ENCODE results near the gene NF1. TPM values are rescaled to one million over a fixed set of nuclear protein-coding genes. Genes with fewer than 3 reads are reported as not detected.

NF1 gene
- polyA plus RNA-seq, 3 donors from 2014 or later = 2.1 to 4.7 (median 3.5) TPM

- peaks cover 12 to 39% (median 14%) of the 10 kb centered on the region in 3 donors for H3K27me3 Mint-ChIP-seq (ENCODE audit: low read depth in 3 of 3)
- peaks cover 0 to 3% (median 0%) of the 10 kb centered on the region in 6 donors for H3K9me3 Mint-ChIP-seq
These were observed 296.1 kb downstream of the NF1 start for GRCh38 chr17:31390748-31391495.

GRCh38 chr17:31391496-31391949 is 296.7 kb downstream of the NF1 start, which contains the start of gene RAB11FIP4:
Gene RAB11FIP4 (plus strand): TSS chr17:31391675. CDS start chr17:31391853, 178 bp downstream.
- DNase-seq = no peak
- Mint-ChIP-seq H3K36me3 (peaks cover 0 to 3% (median 0%) of the 10 kb centered on the region in 3 donors), H3K27ac (no peak within 1 kb of the TSS), H3K4me1 (peaks cover 9 to 11% of the 10 kb centered on the region in 2 donors), H3K4me3 (peak within 1 kb of the TSS; percentile 69 to 82 (median 81)), H3K27me3 (ENCODE audit: low read depth in 3 of 3) (peaks cover 12 to 39% (median 14%) of the 10 kb centered on the region in 3 donors), H3K9me3 (peaks cover 0 to 3% (median 0%) of the 10 kb centered on the region in 6 donors)

More at GRCh38 chr17:31390748-31391495, 296.1 kb downstream of the NF1 start:
- Mint-ChIP-seq H3K4me1 (peaks cover 9 to 11% of the 10 kb centered on the region in 2 donors), H3K4me3 (peak overlapping the region; percentile 61 to 82 (median 75)), H3K27ac (no peak overlapping the region), H3K36me3 (peaks cover 0 to 3% (median 0%) of the 10 kb centered on the region in 3 donors)
- no peak for DNase-seq

- Mint-ChIP-seq H3K27ac (no peak overlapping the region), H3K27me3 (ENCODE audit: low read depth in 3 of 3) (peaks cover 14 to 39% (median 15%) of the 10 kb centered on the region in 3 donors), H3K9me3 (peaks cover 0 to 3% (median 0%) of the 10 kb centered on the region in 6 donors), H3K4me1 (peaks cover 9 to 11% of the 10 kb centered on the region in 2 donors), H3K36me3 (peaks cover 0 to 3% (median 0%) of the 10 kb centered on the region in 3 donors), H3K4me3 (peak overlapping the region; percentile 69 to 81 (median 75))
- DNase-seq = no peak
These were observed 297.5 kb downstream of the NF1 start for GRCh38 chr17:31392002-31392855.

- Mint-ChIP-seq H3K27ac (no peak overlapping the region), H3K4me3 (peak overlapping the region; percentile 69 to 81 (median 75)), H3K27me3 (ENCODE audit: low read depth in 3 of 3) (peaks cover 14 to 39% (median 15%) of the 10 kb centered on the region in 3 donors), H3K36me3 (peaks cover 0 to 3% (median 0%) of the 10 kb centered on the region in 3 donors), H3K4me1 (peaks cover 9 to 11% of the 10 kb centered on the region in 2 donors), H3K9me3 (peaks cover 0 to 3% (median 0%) of the 10 kb centered on the region in 6 donors)
- no peak for DNase-seq
These were observed 298.3 kb downstream of the NF1 start for GRCh38 chr17:31392856-31393748.

- peaks cover 9 to 11% of the 10 kb centered on the region in 2 donors for H3K4me1 Mint-ChIP-seq
- H3K9me3 Mint-ChIP-seq = peaks cover 0 to 3% (median 0%) of the 10 kb centered on the region in 6 donors
- peaks cover 14 to 37% (median 15%) of the 10 kb centered on the region in 3 donors for H3K27me3 Mint-ChIP-seq (ENCODE audit: low read depth in 3 of 3)
- H3K4me3 Mint-ChIP-seq = peak overlapping the region; percentile 10 to 72 (median 52)
- H3K36me3 Mint-ChIP-seq = peaks cover 0 to 3% (median 0%) of the 10 kb centered on the region in 3 donors
- DNase-seq = no peak
- no peak overlapping the region for H3K27ac Mint-ChIP-seq
These were observed 299.0 kb downstream of the NF1 start for GRCh38 chr17:31393749-31394146.

- peak in 2 of 3 donors; percentile 11 to 27 for DNase-seq
- H3K27ac Mint-ChIP-seq = no peak overlapping the region
- peaks cover 13 to 36% (median 14%) of the 10 kb centered on the region in 3 donors for H3K27me3 Mint-ChIP-seq (ENCODE audit: low read depth in 3 of 3)
- H3K36me3 Mint-ChIP-seq = peaks cover 0 to 3% (median 0%) of the 10 kb centered on the region in 3 donors
- H3K4me1 Mint-ChIP-seq = peaks cover 9 to 10% of the 10 kb centered on the region in 2 donors
- H3K9me3 Mint-ChIP-seq = peaks cover 0 to 3% (median 0%) of the 10 kb centered on the region in 6 donors
- no peak overlapping the region for H3K4me3 Mint-ChIP-seq
These were observed 299.8 kb downstream of the NF1 start for GRCh38 chr17:31394544-31394943.

GRCh38 chr17:31397256-31397939 is 302.6 kb downstream of the NF1 start:
- Mint-ChIP-seq H3K27me3 (ENCODE audit: low read depth in 3 of 3) (peaks cover 8 to 23% (median 8%) of the 10 kb centered on the region in 3 donors), H3K4me1 (peaks cover 0 to 3% of the 10 kb centered on the region in 2 donors), H3K9me3 (peaks cover 0 to 3% (median 0%) of the 10 kb centered on the region in 6 donors), H3K27ac (no peak overlapping the region), H3K4me3 (no peak overlapping the region), H3K36me3 (peaks cover 0 to 3% (median 0%) of the 10 kb centered on the region in 3 donors)
- DNase-seq = no peak

GRCh38 chr17:31398381-31399311 is 303.9 kb downstream of the NF1 start:
- H3K4me3 Mint-ChIP-seq = no peak overlapping the region
- H3K4me1 Mint-ChIP-seq = no peaks in the 10 kb centered on the region
- no peak overlapping the region for H3K27ac Mint-ChIP-seq
- no peak for DNase-seq
- H3K9me3 Mint-ChIP-seq = peaks cover 0 to 3% (median 0%) of the 10 kb centered on the region in 6 donors
- peaks cover 0 to 3% (median 0%) of the 10 kb centered on the region in 3 donors for H3K36me3 Mint-ChIP-seq
- H3K27me3 Mint-ChIP-seq (ENCODE audit: low read depth in 3 of 3) = peaks cover 5 to 15% (median 6%) of the 10 kb centered on the region in 3 donors

GRCh38 chr17:31400481-31400950 is 305.7 kb downstream of the NF1 start:
- Mint-ChIP-seq H3K4me1 (no peaks in the 10 kb centered on the region), H3K36me3 (no peaks in the 10 kb centered on the region), H3K9me3 (no peaks in the 10 kb centered on the region), H3K27me3 (ENCODE audit: low read depth in 3 of 3) (peaks cover 3 to 5% (median 5%) of the 10 kb centered on the region in 3 donors), H3K27ac (no peak overlapping the region), H3K4me3 (no peak overlapping the region)
- no peak for DNase-seq

- H3K36me3 Mint-ChIP-seq = no peaks in the 10 kb centered on the region
- no peak for DNase-seq
- H3K4me1 Mint-ChIP-seq = no peaks in the 10 kb centered on the region
- no peaks in the 10 kb centered on the region for H3K9me3 Mint-ChIP-seq
- H3K4me3 Mint-ChIP-seq = no peak overlapping the region
- H3K27ac Mint-ChIP-seq = no peak overlapping the region
- H3K27me3 Mint-ChIP-seq (ENCODE audit: low read depth in 3 of 3) = peaks cover 0 to 5% (median 3%) of the 10 kb centered on the region in 3 donors
These were observed 306.9 kb downstream of the NF1 start for GRCh38 chr17:31401456-31402254.
